Measurements from ENCODE around the gene CTBP2. TPM values are rescaled to one million over a fixed set of nuclear protein-coding genes. Genes with fewer than 3 reads are reported as not detected.

CTBP2 gene
- total RNA-seq, 2 donors from 2014 or later: 26.0 to 36.0 TPM

GRCh38 chr10:124939290-124939689 is 221.1 kb downstream of the CTBP2 start:
- Histone ChIP-seq H3K27me3 (no peaks in the 10 kb centered on the region), H3K27ac (no peak overlapping the region), H3K36me3 (peaks cover 3% of the 10 kb centered on the region), H3K4me3 (no peak overlapping the region), H3K9me3 (no peaks in the 10 kb centered on the region), H3K4me1 (peaks cover 0 to 41% of the 10 kb centered on the region in 2 donors)
- DNase-seq (ENCODE audit: low spot score): no peak
- no peak for TF ChIP-seq CTCF (IDR thresholded peaks at IDR 0.05)

GRCh38 chr10:124936813-124937212 is 223.6 kb downstream of the CTBP2 start:
- Histone ChIP-seq H3K36me3 (no peaks in the 10 kb centered on the region), H3K27me3 (no peaks in the 10 kb centered on the region), H3K9me3 (no peaks in the 10 kb centered on the region), H3K4me3 (no peak overlapping the region), H3K4me1 (peaks cover 0 to 25% of the 10 kb centered on the region in 2 donors), H3K27ac (no peak overlapping the region)
- DNase-seq (ENCODE audit: low spot score): no peak
- no peak for TF ChIP-seq CTCF (IDR thresholded peaks at IDR 0.05)

DNA sequence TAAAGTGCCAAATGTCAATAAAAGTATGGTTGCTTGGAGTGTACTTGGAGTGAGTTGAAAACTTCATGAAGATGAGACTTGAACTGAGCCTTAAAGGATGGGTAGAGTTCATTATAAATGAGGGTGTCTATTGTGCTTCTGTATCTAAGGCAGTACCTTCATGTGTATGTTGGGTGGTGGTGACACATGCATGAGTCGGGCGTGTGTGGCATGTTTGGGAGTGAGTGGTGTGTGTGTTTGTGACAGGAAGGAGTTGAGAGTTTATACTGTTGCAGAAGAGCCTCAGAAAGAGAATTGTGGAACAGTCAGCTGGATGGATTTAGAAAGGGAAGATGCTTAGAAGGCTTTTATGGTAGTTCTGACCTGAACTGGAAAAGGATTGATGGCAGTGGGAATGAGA is 224.4 kb downstream of the CTBP2 start:
- no peak for DNase-seq (ENCODE audit: low spot score)
- Histone ChIP-seq H3K9me3 (no peaks in the 10 kb centered on the region), H3K27ac (no peak overlapping the region), H3K4me1 (peaks cover 0 to 19% of the 10 kb centered on the region in 2 donors), H3K4me3 (no peak overlapping the region), H3K27me3 (no peaks in the 10 kb centered on the region), H3K36me3 (no peaks in the 10 kb centered on the region)
- no peak for TF ChIP-seq CTCF (IDR thresholded peaks at IDR 0.05)

Small RNA genes lying within 50 kb of the gene (microRNA-seq; reads per million reads assigned to microRNA genes)
- gene MIR4296 (ENCODE audit: borderline number of aligned reads in 2 of 2, borderline replicate concordance in 1 of 2): 0 reads per million in 2 donors

Other genes with a start within 250 kb of the CTBP2 start
- gene ZRANB1, start 218.4 kb downstream of the CTBP2 start, total RNA-seq: 10 to 100 TPM; 24.1 to 24.9 TPM